ENCODE measurements around the gene RCBTB1. TPM values are rescaled to one million over a fixed set of nuclear protein-coding genes. Genes with fewer than 3 reads are reported as not detected.
"Not testable (repeated sequence)": the region's sequence is repeated elsewhere in the genome, so short reads cannot be mapped to it uniquely, and the experiment has no call there.

RCBTB1 gene
- total RNA-seq, 4 donors from 2014 or later: 8.2 to 11.1 (median 10.2) TPM

DNA sequence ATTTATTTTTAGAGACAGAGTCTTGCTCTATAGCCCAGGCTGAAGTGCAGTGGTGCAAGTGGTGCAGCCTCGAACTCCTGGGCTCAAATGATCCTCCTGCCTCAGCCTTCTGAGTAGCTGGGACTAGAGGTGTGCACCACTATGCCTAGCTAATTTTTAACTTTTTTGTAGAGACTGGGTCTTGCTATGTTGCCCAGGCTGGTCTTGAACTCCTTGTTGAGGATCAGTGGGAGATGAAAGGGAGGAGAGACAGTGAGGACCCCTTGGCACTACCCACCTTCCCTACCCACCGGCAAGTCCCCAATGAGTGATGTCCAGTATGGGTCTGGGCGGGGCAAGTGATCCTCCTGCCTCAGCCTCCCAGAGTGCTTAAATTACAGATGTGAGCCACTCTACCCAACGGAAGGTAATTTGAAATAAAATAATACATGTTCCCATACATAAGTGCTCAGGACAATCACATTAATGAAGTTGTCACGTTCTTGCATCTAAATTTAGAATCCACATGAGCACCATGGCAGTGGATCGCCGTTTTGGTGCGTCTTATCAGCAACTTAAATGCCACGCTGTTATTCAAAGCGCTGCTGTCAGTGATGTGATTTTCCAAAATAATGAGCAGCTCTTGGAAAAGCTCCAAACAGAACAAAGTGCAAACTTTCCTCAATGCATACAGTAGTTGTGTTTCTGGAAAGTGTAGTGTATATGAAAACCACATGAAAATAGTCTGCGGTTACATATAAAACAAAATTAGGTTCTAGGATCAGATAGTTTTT is 37.0 kb upstream of the RCBTB1 start:
- WGBS: 44% methylated on average over 11 of the region's 11 CpGs
- no peaks in the 10 kb centered on the region for H3K36me3 ChIP-seq
- no peak for DNase-seq (ENCODE audit: low spot score in 2 of 2)
- no peak overlapping the region for H3K27ac ChIP-seq
- H3K4me3 ChIP-seq: no peak overlapping the region
- H3K4me1 ChIP-seq: peaks cover 5% of the 10 kb centered on the region
- TF ChIP-seq EP300 (IDR thresholded peaks at IDR 0.05) (no peak), POLR2AphosphoS5 (IDR thresholded peaks at IDR 0.05) (no peak), POLR2A (IDR thresholded peaks at IDR 0.05) (no peak)
- TF ChIP-seq, protein P1, sequence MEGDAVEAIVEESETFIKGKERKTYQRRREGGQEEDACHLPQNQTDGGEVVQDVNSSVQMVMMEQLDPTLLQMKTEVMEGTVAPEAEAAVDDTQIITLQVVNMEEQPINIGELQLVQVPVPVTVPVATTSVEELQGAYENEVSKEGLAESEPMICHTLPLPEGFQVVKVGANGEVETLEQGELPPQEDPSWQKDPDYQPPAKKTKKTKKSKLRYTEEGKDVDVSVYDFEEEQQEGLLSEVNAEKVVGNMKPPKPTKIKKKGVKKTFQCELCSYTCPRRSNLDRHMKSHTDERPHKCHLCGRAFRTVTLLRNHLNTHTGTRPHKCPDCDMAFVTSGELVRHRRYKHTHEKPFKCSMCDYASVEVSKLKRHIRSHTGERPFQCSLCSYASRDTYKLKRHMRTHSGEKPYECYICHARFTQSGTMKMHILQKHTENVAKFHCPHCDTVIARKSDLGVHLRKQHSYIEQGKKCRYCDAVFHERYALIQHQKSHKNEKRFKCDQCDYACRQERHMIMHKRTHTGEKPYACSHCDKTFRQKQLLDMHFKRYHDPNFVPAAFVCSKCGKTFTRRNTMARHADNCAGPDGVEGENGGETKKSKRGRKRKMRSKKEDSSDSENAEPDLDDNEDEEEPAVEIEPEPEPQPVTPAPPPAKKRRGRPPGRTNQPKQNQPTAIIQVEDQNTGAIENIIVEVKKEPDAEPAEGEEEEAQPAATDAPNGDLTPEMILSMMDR (IDR thresholded peaks at IDR 0.05): no peak
- no peaks in the 10 kb centered on the region for H3K9me3 ChIP-seq
- H3K27me3 ChIP-seq: no peaks in the 10 kb centered on the region

DNA sequence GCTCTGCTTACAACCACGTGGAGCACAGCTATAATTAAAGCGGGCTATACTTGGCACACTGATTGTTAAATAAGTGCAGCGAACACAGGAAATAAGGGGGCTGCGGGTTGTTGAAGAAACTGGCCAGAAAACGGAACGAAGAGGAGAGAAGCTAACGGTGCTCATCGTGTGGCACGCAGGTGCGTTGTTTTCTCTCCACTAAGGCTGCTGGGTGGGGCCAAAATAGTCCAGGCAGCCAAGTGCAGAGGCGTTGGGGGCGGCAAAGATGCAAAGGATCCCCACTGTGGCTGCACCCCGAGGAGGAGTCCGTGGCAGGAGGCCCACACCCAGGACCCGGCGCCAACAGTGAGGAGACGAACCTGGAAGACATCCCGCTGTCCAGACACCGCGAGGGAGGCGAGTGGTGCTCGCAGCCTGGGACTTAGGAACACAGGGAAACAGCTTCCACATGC is 34.8 kb upstream of the RCBTB1 start:
- DNase-seq (ENCODE audit: low spot score in 2 of 2): no peak
- no peak for TF ChIP-seq POLR2A (IDR thresholded peaks at IDR 0.05)
- TF ChIP-seq, protein P1 (IDR thresholded peaks at IDR 0.05): no peak
- Histone ChIP-seq H3K27me3 (no peaks in the 10 kb centered on the region), H3K36me3 (no peaks in the 10 kb centered on the region), H3K27ac (no peak overlapping the region), H3K4me1 (peaks cover 14% of the 10 kb centered on the region), H3K4me3 (peak overlapping the region; percentile 18), H3K9me3 (no peaks in the 10 kb centered on the region)
- WGBS: 47% methylated on average over 22 of the region's 22 CpGs

DNA sequence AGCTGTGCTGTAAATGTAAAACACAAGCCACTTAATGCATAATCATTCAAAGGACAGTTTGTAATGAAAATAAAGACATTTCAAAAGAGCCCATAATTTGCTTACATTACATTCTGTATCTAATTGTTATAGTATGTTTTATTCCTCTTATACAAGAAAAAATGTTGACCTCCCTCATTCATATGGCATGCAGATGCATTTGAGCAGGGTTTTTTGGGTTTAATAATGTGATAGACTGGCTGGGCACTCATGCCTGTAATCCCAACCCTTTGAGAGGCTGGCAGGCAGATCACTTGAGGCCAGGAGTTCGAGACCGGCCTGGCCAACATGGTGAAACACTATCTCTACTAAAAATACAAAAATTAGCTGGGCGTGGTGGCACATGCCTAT is 31.3 kb upstream of the RCBTB1 start:
- DNase-seq (ENCODE audit: low spot score in 2 of 2): no peak
- TF ChIP-seq POLR2A (IDR thresholded peaks at IDR 0.05): no peak
- TF ChIP-seq, protein P1 (IDR thresholded peaks at IDR 0.05): no peak
- no peak for TF ChIP-seq EP300 (IDR thresholded peaks at IDR 0.05)
- no peak for TF ChIP-seq POLR2AphosphoS5 (IDR thresholded peaks at IDR 0.05)
- 76% methylated on average over 3 of the region's 3 CpGs for WGBS
- Histone ChIP-seq H3K4me1 (peaks cover 14% of the 10 kb centered on the region), H3K27me3 (no peaks in the 10 kb centered on the region), H3K4me3 (no peak overlapping the region), H3K36me3 (no peaks in the 10 kb centered on the region), H3K27ac (no peak overlapping the region), H3K9me3 (no peaks in the 10 kb centered on the region)

DNA sequence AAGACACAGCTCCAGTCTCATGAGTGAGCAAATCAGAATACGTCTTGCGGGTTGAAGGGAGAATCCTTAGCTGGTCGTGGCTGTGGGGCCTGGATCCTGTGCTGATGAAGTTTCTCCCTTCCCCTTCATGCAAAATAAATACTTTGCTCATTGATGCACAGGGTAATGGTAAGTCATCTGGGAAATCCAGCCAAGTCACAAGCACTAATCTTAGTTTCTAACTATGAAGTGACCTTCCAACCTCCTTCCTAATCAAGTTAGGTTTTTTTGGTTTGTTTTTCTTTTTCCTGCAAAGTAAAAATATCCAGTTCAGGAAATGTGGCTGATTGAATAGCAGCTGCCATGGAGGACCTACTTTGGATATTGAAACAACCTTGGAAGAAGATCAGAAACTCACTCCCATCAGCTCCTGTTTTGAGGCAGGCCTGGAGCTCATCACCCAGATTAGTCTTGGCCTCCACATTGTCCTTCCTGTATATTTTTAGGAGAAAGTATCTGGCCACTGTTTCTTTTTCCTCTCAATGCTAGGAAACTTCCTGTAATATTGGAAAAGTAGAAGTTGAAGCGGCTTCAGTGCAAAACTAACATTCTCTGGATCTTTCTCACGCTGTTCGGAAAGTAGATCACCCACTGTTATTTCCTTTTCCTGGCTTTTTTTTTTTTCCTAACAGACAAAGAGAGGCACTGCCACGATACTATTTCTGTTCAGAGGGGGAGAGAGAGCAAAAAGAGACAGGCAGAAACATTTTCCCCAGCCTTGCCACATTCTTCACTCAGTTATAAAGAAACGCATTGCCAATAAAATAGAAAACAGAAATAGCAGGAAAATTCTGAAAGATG is 30.7 kb upstream of the RCBTB1 start:
- no peak overlapping the region for H3K27ac ChIP-seq
- WGBS: 54% methylated on average over 8 of the region's 8 CpGs
- H3K36me3 ChIP-seq: no peaks in the 10 kb centered on the region
- H3K4me3 ChIP-seq: no peak overlapping the region
- H3K9me3 ChIP-seq: no peaks in the 10 kb centered on the region
- DNase-seq (ENCODE audit: low spot score in 2 of 2): no peak
- H3K27me3 ChIP-seq: no peaks in the 10 kb centered on the region
- TF ChIP-seq, protein P1 (IDR thresholded peaks at IDR 0.05): no peak
- TF ChIP-seq POLR2AphosphoS5 (IDR thresholded peaks at IDR 0.05) (no peak), EP300 (IDR thresholded peaks at IDR 0.05) (no peak), POLR2A (IDR thresholded peaks at IDR 0.05) (no peak)
- H3K4me1 ChIP-seq: peaks cover 14% of the 10 kb centered on the region

GRCh38 chr13:49612042-49612441 is 26.7 kb upstream of the RCBTB1 start:
- WGBS: 98% methylated on average over 3 of the region's 3 CpGs
- H3K36me3 ChIP-seq; H3K9me3 ChIP-seq; H3K27ac ChIP-seq; H3K4me3 ChIP-seq; DNase-seq (ENCODE audit: low spot score in 2 of 2); H3K4me1 ChIP-seq; H3K27me3 ChIP-seq: not testable (repeated sequence)
